NT2/D1 (cell line): ENCODE data around the gene SLC35E1.
"Not testable (repeated sequence)": the region's sequence is repeated elsewhere in the genome, so short reads cannot be mapped to it uniquely, and the experiment has no call there.

Experiments
- DNase-seq: peaks from one replicate; pipeline ENCODE4 v3.0.0-alpha.2; 2011; ENCODE audit warnings: low read depth, low spot score
- H3K27me3 ChIP-seq: 2 replicates; pipeline ENCODE4 v1.6.0; 2011; ENCODE audit warnings: mild to moderate bottlenecking; ENCODE audit not compliant: insufficient read length, insufficient read depth
- H3K36me3 ChIP-seq: 2 replicates; pipeline ENCODE4 v1.6.1; 2011; ENCODE audit warnings: mild to moderate bottlenecking, low read length, mixed read lengths; ENCODE audit not compliant: insufficient read depth, insufficient read length
- H3K4me1 ChIP-seq: 2 replicates; pipeline ENCODE4 v1.5.1; 2011; ENCODE audit not compliant: insufficient read depth, insufficient read length
- H3K4me3 ChIP-seq: 2 replicates; pipeline ENCODE4 v1.5.1; 2011; ENCODE audit warnings: low read depth; ENCODE audit not compliant: insufficient read length
- H3K9ac ChIP-seq: 2 replicates; pipeline ENCODE4 v1.6.0; 2011; ENCODE audit warnings: low read depth; ENCODE audit not compliant: insufficient read length
- H3K9me3 ChIP-seq: 2 replicates; pipeline ENCODE4 v1.5.1; 2011; ENCODE audit warnings: mild to moderate bottlenecking, low read length; ENCODE audit not compliant: insufficient read depth
- SUZ12 ChIP-seq: IDR thresholded peaks from 2 replicates; pipeline ENCODE4 v1.6.1; 2011; ENCODE audit not compliant: insufficient read length, insufficient read depth; ENCODE audit errors: extremely low read depth
- YY1 ChIP-seq: IDR thresholded peaks from 2 replicates; pipeline ENCODE4 v1.6.1; 2011; ENCODE audit not compliant: insufficient read length, insufficient read depth
- ZNF274 ChIP-seq: IDR thresholded peaks from 2 replicates; pipeline ENCODE4 v1.6.1; 2011; ENCODE audit warnings: mild to moderate bottlenecking, low read depth, low read length

The SLC35E1 gene

GRCh38 chr19:16519230-16519687 is 53.0 kb downstream of the SLC35E1 start:
- DNase-seq = no peak
- no peak for TF ChIP-seq YY1
- TF ChIP-seq ZNF274 = no peak
- TF ChIP-seq SUZ12 = no peak
- H3K9me3 ChIP-seq = no peaks in the 10 kb centered on the region
- no peaks in the 10 kb centered on the region for H3K4me1 ChIP-seq
- H3K27me3 ChIP-seq = no peaks in the 10 kb centered on the region
- H3K4me3 ChIP-seq = no peak overlapping the region
- H3K36me3 ChIP-seq = peaks cover 92% of the 10 kb centered on the region
- H3K9ac ChIP-seq = no peak overlapping the region

GRCh38 chr19:16518483-16519229 is 53.6 kb downstream of the SLC35E1 start:
- TF ChIP-seq ZNF274 (no peak), YY1 (no peak), SUZ12 (no peak)
- no peaks in the 10 kb centered on the region for H3K9me3 ChIP-seq
- peaks cover 86% of the 10 kb centered on the region for H3K36me3 ChIP-seq
- no peak for DNase-seq
- H3K4me1 ChIP-seq = no peaks in the 10 kb centered on the region
- no peak overlapping the region for H3K4me3 ChIP-seq
- H3K27me3 ChIP-seq = no peaks in the 10 kb centered on the region
- no peak overlapping the region for H3K9ac ChIP-seq

DNA sequence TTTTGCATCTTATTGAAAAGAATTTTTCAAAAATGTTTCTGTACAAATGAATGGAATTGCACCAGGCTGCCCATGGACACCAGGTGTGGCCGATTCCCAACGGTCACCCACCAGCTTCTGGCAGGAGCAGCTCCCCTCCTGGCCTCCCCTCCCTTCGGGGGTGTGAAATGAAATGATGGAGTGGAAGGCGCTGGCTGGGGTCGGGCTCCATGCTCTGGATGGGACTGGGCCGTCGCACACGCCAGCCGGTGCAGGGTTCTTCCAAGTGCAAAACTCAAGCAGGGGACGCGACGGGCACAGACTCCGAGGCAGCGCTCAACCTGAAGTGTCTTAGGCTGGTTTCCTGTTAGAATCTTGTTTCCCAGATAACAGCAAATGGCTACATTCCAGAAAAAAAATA is 54.2 kb downstream of the SLC35E1 start:
- no peak overlapping the region for H3K4me3 ChIP-seq
- H3K36me3 ChIP-seq = peaks cover 83% of the 10 kb centered on the region
- H3K4me1 ChIP-seq = no peaks in the 10 kb centered on the region
- no peak overlapping the region for H3K9ac ChIP-seq
- DNase-seq = no peak
- H3K9me3 ChIP-seq = no peaks in the 10 kb centered on the region
- no peak for TF ChIP-seq YY1
- TF ChIP-seq SUZ12 = no peak
- no peak for TF ChIP-seq ZNF274
- no peaks in the 10 kb centered on the region for H3K27me3 ChIP-seq

DNA sequence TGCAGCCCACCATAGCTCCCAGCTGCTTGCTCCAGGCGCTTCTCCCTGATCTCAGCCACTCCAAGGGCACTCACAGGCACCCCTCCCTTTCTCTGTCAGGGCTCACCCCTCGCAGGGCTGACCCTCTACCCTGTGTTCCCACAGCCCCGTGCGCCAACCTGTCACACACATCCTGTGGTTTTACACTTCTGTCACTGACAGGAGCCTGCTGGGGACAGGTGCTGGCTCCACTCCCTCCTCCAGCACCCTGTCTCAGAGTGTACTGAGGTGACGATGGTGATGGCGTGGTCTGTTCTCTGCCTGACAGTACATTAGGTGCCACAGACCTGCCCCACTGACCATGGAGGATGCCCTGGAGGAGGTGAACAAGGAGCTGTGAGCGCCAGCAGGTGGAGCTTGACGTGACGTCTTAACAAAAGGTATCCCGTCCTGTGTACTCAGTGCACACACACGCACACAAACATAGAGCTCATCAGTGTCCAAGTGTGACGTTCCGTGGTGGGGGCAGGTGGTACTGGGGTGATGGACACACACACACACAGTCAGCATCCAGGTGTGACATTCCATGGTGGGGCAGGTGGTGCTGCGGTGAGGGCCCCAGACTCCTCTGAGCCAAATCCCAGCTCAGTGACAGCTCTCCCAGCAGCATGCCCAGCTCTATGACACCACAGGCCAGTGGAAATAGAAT is 55.1 kb downstream of the SLC35E1 start:
- DNase-seq = no peak
- no peaks in the 10 kb centered on the region for H3K4me1 ChIP-seq
- H3K9me3 ChIP-seq = no peaks in the 10 kb centered on the region
- no peak overlapping the region for H3K4me3 ChIP-seq
- peaks cover 83% of the 10 kb centered on the region for H3K36me3 ChIP-seq
- TF ChIP-seq SUZ12 (no peak), ZNF274 (no peak), YY1 (no peak)
- no peaks in the 10 kb centered on the region for H3K27me3 ChIP-seq
- H3K9ac ChIP-seq = no peak overlapping the region

- H3K27me3 ChIP-seq = no peaks in the 10 kb centered on the region
- H3K9me3 ChIP-seq = no peaks in the 10 kb centered on the region
- peaks cover 82% of the 10 kb centered on the region for H3K36me3 ChIP-seq
- H3K9ac ChIP-seq = no peak overlapping the region
- DNase-seq = no peak
- H3K4me1 ChIP-seq = no peaks in the 10 kb centered on the region
- no peak overlapping the region for H3K4me3 ChIP-seq
- TF ChIP-seq ZNF274 = no peak
- TF ChIP-seq SUZ12 = no peak
- no peak for TF ChIP-seq YY1
Measured at GRCh38 chr19:16516381-16516780, 55.8 kb downstream of the SLC35E1 start.

DNA sequence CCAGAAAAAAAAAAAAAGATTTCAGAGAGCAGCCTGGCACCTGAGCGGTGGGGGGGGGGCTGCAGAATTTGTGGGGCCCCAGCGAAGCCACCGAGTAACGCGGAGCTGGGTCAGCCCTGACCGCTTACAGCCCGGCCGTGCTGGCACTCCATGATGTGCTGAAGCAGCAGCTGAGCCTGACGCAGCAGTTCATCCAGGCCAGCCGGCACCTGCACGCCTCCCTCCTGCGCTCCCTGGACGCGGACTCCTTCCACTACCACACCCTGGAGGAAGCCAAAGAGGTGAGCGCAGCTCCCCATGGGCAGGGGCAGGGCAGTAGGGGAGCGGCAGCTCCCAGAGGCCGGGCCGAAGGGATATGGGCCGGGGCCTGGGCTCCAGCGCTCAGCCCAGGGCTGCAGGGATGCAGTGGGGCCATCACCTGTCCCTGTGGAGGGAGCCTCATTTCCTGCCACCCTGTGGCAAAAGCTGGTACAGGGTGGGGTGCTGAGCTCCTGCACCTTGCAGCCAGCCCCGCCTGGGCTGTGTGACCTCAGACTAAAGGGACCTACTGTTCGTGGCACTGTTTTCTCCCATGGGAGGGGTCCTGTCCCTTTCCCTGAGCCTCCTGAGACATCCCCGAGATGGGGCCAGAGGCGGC is 57.7 kb downstream of the SLC35E1 start:
- Histone ChIP-seq H3K27me3 (no peaks in the 10 kb centered on the region), H3K4me3 (no peak overlapping the region), H3K9me3 (no peaks in the 10 kb centered on the region), H3K36me3 (peaks cover 76% of the 10 kb centered on the region), H3K9ac (no peak overlapping the region), H3K4me1 (no peaks in the 10 kb centered on the region)
- DNase-seq = no peak
- TF ChIP-seq ZNF274 (no peak), SUZ12 (no peak), YY1 (no peak)

DNA sequence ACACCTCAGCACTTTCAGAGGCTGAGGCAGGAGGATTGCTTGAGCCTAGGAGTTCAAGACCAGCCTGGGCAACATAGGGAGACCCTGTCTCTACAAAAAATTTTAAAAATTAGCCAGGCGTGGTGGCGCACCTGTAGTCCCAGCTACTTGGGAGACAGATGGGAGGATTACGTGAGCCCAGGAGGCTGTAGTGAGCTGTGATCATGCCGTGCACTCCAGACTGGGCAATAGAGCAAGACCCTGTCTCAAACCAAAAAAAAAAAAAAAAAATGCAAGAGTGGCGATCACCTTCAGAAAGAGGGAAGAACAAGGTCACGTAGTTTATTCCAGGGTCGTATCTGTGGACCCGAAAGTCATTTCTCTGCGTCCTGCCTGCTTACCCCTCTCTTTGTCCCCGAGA is 59.6 kb downstream of the SLC35E1 start:
- not testable (repeated sequence) for DNase-seq, H3K4me3 ChIP-seq, H3K27me3 ChIP-seq, H3K4me1 ChIP-seq, H3K9ac ChIP-seq, H3K9me3 ChIP-seq
- peaks cover 68% of the 10 kb centered on the region for H3K36me3 ChIP-seq
